ENCODE results near the gene CWC22.
A peak's percentile ranks its signal among the peaks of the same experiment; 100 is the strongest.
"Not testable (repeated sequence)": the region's sequence is repeated elsewhere in the genome, so short reads cannot be mapped to it uniquely, and the experiment has no call there.

Gene CWC22

DNA sequence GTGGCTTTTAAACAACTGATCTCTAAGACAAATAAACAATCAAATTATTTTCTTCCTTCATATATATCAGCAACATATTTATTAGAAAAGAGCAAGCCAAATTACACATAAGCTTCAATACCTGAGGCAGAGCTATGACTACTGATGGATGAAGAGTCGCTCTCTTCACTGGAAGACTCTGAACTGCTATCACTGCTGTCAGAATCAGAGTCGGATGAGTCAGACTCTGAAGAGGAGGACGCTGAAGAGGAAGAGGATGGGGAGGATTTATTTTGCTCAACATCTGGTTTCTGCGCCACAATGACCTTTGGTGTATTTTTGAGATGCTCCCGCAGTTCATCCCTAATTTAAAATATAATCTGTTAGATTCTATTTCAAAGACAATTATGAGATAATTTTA, 56.7 kb downstream of the CWC22 start:
- DNase-seq (ENCODE audit: low read depth in 3 of 3), result no peak

DNA sequence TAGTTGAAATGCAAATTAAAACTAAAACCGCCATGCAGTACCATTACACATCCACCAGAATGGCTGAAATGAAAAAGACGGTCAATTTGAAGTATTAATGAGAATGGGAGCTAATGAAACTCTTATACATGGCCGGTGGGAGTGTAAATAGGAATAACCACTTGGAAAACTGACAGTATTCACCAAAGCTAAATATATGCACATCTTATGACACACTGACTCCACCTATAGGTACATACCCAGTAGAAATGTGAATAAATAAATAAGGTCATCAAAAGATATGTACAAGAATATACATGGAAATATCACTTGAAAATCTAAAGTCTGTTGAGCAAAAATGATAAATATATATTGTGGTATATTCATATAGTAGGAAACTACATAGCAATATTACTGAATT, 57.7 kb downstream of the CWC22 start:
- DNase-seq (ENCODE audit: low read depth in 3 of 3), result no peak

DNA sequence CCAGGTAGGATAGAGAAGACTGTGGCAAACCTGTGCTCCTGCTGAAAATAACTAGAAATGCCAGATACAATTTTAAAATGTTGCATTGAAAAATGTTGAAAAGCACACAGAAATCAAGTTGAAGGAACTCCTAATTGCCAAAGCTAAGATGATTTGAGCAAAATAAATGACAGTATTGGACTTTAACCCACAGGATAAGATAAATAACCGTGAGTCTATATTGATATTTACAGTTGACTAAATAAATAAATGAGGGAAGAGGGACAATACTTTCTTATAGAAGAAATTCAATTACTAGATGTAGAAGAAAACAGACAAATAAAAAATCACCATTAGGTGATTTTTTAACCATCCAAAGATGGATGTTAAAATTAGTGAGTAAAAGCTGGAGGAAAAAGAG, 59.0 kb downstream of the CWC22 start:
- no peak for DNase-seq (ENCODE audit: low read depth in 3 of 3)

DNA sequence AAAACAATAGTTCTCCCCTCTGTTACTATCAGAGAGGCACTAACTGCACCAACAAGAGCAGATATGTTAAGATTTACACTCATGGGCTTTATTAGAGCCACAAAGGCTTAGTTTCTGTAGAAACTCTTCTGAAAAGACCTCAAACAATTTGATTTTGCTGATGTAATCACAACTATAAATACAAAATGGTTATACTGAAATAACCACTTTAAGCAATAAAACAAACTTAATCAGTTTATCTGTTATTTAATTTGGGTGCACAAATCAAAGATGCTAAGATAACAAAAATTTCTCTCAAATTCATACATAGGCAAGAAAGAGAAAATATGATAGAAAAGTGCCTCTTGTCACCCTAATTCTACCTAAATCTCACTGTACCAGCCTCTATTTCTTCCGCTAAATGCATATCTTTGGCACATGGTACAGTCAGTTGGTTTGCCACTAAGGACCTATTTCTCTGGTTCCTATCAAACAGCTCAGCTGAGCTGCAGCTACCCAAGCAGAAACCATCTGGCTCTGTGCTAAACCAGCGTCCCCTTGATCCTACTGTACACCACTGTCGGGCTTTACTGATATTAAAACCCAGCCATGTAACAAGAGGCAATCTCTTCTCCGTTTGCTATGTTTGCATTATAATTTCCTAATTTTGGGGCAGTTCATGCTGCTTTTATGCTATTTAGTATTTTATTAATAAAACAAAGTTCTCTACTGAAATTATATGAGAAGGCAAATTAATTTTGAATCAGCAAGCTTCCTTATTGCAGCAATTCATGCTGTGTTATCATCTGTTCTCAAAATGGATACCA, 60.1 kb downstream of the CWC22 start:
- no peak for DNase-seq (ENCODE audit: low read depth in 3 of 3)

DNA sequence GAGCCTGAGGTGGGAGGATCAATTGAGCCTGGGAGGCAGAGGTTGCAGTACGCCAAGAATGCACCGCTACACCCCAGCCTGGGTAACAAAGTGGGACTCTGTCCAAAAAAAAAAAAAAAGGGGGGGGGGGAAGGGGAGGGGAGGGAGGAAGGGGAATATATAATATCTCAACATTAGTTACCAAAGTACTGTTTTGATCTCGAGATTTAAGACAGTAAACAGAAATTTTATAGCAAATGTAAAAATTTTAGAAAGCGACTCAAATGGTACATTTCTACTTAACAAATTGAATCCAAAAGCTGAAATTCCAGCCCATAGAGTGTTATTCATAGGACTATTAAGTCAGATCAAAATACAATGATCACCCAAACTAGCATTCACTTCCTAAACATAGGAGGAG, 60.8 kb downstream of the CWC22 start:
- no peak for DNase-seq (ENCODE audit: low read depth in 3 of 3)

DNA sequence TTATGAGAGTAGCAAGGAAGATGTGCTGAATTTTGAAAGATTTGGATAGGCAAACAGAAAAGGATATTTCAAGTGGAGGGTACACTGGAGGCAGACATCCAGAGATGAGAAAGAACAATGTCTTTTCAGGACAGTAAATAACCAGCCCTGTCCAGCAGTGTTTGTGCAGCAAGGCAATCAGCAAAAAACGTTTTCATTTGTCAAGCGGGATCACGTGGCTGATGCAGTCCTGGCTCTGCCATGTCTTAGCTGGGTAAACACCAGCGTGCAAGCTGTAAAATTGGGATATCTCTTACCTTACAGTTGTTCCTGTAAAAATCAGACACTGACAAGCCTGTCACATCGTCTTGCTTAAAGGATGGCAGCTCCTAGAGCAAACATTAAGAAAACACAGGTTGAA, 67.8 kb downstream of the CWC22 start:
- no peak for DNase-seq (ENCODE audit: low read depth in 3 of 3)

DNA sequence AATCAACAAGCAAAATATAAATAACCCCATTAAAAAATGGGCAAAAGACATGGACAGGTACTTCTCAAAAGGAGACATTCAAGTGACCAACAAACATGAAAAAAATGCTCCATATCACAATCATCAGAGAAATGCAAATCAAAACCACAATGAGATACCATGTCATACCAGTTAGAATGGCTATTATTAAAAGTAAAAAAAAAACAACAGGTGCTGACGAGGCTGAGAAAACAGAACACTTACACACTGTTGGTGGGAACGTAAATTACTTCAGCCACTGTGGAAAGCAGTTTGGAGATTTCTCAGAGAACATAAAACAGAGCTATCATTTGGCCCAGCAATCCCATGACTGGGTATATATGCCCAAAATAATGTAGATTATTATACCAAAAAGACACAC, 69.1 kb downstream of the CWC22 start:
- DNase-seq (ENCODE audit: low read depth in 3 of 3), result no peak

DNA sequence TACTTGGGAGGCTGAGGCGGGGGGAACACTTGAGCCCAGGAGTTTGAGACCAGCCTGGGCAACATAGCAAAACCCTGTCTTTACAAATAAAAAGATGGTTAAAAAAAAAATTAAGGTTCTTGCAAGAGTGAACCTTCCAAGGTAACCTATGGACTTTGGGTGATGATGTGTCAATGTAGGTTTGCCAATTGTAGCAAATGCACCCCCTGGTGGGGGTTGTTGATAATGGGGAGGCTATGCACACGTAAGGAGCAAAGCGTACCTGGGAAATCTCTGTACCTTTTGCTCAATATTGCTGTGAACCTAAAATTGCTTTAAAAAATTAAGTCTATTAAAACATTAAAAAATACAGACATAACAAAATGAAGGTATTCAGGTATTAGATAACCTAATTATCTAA, 70.4 kb downstream of the CWC22 start:
- DNase-seq (ENCODE audit: low read depth in 3 of 3), result peak in 1 of 3 donors; percentile 30

DNA sequence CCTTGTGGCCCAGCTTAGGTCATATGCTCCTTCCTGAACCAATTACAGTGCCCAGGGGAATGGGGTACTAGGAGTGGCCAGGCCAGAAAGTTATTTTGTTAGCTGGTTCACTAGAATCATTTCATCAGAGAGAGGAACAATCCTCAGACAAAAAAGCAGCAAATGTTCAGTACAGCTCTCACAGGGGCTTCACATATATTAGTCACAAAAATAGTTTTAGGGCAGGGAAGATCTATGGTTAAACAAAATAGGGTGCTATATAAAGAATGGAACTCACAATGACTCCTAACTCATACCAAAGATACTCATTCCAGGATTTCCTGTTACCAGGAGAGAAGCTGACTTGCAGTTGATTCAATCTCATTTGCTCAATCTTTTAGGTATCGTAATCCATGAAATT, 71.0 kb downstream of the CWC22 start:
- DNase-seq (ENCODE audit: low read depth in 3 of 3), result no peak

DNA sequence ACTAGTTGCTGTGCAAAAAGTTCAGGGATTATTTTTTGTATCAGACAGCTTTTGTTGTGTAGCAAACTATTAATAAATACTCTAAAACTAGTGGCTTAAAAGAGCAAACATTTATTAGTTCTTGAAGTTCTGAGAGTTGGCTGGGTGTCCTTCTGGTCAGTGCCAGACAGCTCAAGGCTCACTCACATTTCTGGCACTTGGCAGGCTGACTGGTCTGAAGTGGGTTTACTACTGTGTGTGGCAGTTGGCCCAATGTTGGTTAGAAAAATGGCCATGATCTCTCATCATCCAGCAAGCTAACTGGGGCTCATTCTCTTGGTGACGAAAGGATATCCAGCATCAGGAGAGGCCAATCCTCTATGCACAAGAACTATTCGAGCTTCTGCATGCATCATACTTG, 74.3 kb downstream of the CWC22 start:
- no peak for DNase-seq (ENCODE audit: low read depth in 3 of 3)

DNA sequence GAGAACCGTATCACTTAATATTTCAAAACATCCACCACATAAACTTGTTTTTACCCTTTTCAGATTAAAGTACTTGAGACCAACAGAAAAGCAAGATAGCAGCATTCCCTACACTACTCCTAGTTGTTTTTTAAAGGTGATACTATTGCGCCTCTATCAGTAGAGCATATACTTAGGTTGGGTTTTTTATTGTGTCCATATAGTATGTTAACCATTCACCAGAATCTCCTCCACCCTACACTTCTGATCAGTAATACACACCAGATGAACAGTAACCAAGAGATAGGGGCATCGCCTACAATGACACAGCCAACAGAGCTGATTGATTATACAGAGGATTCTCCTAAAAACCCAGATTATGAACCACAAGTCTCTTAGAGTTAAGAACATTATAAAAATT, 75.6 kb downstream of the CWC22 start:
- no peak for DNase-seq (ENCODE audit: low read depth in 3 of 3)

DNA sequence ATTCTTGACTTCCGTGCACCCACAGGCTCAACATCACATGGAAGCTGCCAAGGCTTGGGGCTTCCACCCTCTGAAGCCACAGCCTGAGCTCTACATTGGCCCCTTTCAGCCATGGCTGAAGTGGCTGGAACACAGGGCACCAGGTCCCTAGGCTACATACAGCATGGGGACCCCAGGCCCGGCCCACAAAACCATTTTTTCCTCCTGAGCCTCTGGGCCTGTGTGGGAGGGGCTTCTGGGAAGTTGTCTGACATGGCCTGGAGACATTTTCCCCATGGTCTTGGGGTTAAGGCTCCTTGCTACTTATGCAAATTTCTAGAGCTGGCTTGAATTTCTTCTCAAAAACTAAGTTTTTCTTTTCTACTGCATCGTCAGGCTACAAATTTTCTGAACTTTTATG, 77.1 kb downstream of the CWC22 start:
- DNase-seq (ENCODE audit: low read depth in 3 of 3), result not testable (repeated sequence)

DNA sequence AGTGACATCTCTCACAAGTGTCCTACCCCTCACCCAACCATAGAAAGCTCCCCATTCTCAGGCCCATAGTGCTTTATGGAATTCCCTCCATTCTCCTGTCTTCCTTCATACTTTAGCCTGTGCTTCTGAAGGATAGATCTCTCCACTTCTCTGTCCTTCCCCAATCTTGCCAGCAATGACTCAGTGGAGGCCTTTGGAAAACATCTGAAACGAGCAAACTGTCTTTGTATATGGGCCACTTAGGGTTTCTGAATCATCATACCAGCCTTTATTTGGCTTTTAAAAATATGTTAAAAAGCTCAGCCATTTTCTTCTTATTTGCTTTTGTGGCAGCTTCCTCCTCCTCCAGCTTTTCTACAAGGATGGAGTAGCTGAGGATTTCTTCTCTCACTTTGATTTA, 80.1 kb downstream of the CWC22 start:
- no peak for DNase-seq (ENCODE audit: low read depth in 3 of 3)

DNA sequence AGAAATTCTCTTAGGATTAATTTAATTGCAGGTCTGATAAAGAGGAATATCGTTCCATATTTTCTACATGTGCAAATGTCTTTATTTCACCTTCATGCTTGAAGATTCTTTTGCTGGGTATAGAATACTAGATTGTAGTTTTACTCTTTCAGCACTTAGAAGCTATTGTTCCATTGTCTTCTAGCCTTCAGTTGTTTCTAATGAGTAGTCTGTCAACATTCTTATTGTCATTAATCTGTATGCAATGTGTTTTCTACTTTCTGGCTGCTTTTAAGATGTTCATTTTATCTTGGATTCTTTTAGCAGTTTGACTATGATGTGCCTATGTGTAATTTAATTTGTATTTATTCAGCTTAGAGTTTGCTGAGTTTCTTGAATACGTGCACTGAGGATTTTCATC, 81.4 kb downstream of the CWC22 start:
- DNase-seq (ENCODE audit: low read depth in 3 of 3), result no peak

DNA sequence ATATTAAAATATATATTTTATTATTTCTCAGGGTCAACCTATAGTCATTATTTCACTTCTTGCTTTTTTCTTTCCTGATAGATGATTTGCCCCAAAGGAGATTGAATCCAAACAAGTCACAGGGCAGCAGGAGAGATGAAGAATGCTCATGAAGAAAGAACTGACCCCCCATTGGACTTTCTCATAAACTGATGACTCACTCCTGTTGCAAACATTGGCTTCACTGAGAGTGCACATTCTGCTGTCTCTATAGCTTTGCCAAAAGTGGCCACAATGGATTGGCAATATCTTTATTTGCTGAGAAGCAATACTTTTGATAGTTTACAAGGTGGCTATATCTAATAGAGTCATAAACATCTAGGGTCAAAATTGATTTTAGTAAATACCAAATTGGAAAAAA, 89.8 kb downstream of the CWC22 start:
- no peak for DNase-seq (ENCODE audit: low read depth in 3 of 3)

DNA sequence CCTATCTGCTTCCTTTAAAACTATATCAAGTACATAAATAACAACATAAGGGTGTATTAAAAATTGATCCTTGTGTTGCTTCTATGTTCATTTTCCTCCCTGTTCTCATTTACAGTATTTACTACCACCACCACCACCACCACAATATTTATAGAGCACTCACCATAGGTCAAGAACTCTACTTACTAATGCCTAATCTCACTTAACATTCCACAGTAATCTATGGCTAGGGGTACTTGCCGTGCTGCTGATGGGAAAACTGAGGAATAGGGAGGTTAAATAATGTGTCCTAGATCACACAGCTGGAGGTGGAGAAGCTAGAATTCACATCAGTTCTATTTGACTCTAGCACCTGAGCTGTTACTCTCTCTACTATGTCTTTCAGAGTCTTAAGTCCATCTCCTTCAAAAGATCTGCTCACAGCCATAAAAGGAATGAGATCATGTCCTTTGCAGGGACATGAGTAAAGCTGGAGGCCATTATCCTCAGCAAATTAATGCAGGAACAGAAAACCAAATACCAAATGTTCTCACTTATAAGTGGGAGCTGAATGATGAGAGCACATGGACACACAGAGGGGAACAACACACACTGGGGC, 91.6 kb downstream of the CWC22 start:
- DNase-seq (ENCODE audit: low read depth in 3 of 3), result no peak

DNA sequence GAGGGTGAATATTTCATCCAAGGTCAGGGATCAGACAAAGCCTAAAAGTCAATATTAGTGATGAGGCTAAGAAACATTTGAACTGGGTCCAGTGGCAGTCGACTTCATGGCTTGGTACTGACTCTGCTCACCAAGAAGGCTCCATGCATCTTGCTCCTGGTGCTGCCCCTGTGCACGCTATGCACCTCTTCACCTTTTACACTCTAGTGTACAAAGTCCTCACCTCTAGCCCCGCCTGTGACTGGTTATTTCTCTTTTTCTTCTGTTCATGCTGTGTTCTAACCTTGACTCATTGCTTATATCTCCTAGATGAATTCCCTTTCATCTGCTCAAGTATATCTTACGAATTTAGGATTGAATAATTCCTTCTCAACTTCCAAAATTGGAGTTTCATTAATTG, 93.3 kb downstream of the CWC22 start:
- DNase-seq (ENCODE audit: low read depth in 3 of 3), result no peak

DNA sequence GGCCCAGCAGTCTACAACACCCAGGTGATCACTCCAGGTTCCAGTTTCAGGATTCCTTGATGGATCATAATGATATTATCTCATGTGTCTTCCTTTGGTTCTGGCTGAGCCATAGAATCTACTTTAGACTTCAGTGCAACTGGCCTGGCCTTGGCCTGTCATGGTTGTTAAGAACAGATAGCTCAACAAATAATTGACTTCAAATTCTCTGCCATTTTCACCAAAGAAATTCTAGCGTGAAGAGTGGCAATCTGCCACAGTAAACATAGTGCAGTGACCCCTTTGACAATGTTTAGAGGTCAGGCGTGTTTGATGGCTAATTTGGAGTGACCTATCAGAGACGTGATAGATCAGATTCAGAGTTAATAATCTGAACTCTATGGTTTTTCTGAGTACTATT, 95.5 kb downstream of the CWC22 start:
- DNase-seq (ENCODE audit: low read depth in 3 of 3), result no peak

DNA sequence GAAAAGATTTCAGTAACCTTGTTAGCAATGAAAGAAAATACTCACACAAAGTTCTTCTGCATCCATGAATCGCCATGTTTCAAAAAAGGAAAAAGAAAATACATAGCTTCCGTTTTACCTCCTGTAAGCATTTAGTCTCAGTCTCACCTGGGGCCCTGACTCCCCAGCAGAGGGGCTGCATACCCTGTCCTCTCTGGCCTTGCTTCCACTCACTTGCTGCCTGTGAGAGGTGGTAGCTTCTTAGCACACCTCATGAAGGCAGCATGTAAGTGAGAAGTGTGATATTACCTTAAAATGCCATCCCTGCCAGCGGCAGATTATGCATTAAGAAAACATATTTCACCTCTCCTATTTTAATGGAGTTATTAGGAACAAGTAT, 96.4 kb downstream of the CWC22 start:
- DNase-seq (ENCODE audit: low read depth in 3 of 3), result no peak

DNA sequence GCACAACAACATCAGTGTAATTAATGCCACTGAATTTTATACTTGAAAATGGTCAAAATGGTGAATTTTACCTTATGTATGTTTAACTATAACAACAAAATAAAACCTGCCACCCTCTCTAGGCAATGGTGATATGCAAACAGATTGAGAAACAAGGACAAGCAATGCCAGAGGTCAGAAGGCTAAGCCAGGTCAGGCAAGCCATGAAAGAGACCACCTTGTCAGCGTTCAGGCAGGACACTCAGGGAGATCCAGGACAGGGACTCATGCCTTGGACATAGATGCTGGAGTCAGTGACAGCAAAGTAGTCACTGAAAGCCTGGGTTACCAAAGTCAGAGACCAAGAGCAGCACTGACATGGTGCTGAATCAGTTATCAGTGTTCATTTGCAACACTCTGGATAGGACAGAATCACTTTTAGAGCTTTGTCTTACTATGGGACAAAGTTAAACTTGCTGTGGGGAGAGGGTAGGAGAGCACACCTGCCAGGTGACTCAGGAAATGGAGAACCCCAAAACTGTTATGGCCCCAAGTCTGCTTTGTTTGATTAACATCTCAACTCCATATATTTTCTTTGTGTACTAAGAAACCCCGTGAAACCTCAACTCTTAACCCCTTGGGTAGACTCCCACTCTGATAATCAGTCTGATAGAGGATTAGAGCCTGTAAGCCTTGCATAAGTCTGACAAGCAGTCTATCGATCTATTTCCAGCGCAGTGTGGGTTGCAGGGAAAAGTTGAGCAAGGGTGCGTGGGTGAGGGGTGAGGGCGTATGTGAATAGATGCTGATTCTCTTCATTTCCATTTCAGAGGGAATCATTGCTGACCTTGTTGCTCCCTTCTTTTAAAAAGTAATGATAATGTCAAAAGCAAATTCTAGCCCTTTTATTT, 97.0 kb downstream of the CWC22 start:
- no peak for DNase-seq (ENCODE audit: low read depth in 3 of 3)

DNA sequence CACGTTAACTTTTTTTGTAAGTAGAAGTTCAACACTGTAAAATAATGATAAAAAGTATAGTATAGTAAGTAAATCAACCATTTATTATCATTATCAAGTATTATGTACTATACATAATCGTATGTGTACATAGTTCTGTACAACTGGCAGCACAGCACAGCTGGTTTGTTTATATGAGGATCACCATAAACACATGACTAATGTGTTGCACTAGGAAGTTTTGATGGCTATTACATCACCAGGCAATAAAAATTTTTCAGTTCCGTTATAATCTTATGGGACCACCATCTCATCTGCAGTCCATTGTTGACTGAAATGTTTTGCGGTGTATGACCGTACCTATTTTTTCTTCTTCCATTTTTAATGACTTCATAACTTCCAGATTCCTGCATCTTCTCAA, 106.4 kb downstream of the CWC22 start:
- DNase-seq (ENCODE audit: low read depth in 3 of 3), result no peak

DNA sequence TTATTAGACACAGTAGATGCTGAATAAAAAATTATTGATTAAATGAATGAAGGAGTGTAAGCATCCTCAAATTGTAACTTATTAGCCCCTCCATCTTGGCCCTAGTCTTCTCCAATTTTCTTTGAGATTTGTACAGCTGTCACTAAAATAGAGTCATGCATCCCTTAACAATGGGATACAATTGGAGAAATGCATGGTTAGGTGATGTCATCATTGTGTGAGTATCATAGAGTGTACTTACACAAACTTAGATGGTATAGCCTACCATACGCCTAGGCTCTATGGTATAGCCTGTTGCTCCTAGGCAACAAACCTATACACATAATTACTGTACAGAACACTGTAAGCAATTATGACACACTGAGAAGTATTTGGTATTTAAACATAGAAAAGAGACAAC, 107.4 kb downstream of the CWC22 start:
- no peak for DNase-seq (ENCODE audit: low read depth in 3 of 3)

DNA sequence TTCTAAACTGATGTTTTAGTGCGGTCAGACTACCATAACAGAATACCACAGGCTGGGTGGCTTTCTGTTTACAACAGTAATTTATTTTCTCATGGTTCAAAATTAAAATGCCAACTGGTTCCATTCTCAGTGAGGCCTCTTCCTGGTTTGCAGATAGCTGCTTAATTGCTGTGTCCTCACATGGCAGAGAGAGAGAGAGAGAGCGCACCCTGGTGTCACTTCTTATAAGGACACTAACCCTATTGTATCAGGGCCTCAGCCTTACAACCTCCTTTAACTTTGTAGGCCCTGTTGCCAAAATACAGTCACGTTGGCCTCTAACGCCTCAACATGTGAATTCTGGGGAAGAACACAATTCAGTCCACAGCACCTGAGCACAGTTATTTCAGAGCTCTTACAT, 108.2 kb downstream of the CWC22 start:
- DNase-seq (ENCODE audit: low read depth in 3 of 3), result no peak

Measured in stimulated activated CD4-positive, alpha-beta T cell treated with anti-CD3 and anti-CD28 coated beads, TNF-alpha, amount 100 ng/mL, for 48 hours (primary cell).